ENCODE results near the gene CTCFL. TPM values are rescaled to one million over a fixed set of nuclear protein-coding genes. Genes with fewer than 3 reads are reported as not detected.

Gene CTCFL
- total and polyA plus RNA-seq, 2 of the 13 experiments (the other 11 are each of a cell fraction or from before 2014, with no cell fraction given), result 0.04 TPM; not detected in 1

- ATAC-seq (no peak), FAIRE-seq (no peak), DNase-seq (ENCODE audit: low spot score) (no peak)
- BruUV-seq (replicated peaks), result no TSS peak
- H3K27me3 ChIP-seq (ENCODE audit: control insufficient read depth in 1 of 2, insufficient read depth in 2 of 2, low read length in 2 of 2), result peaks cover 3 to 18% of the 10 kb centered on the region in 2 experiments; a peak in 4 of 5 replicates
- no peaks in the 10 kb centered on the region for H3K9me3 ChIP-seq (ENCODE audit: low read length)
- WGBS (ENCODE audit: low lambda C conversion rate), result 29% methylated on average over 11 of the region's 11 CpGs
- no peak overlapping the region for H3K27ac ChIP-seq (ENCODE audit: extremely low read length, insufficient read depth, low read length)
- no peaks in the 10 kb centered on the region for H3K79me2 ChIP-seq (ENCODE audit: insufficient read depth, low read length)
- no peaks in the 10 kb centered on the region for H4K20me1 ChIP-seq (ENCODE audit: insufficient read depth, low read length)
- in situ Hi-C loops (cut with HindIII; ENCODE audit: extremely low pct_ligation_motif_present, low pct_unique_long_range_greater_than_20kb), result loop anchor here (5.0 kb wide), 1 partner anchor 114 kb away; no protein-coding TSS in a partner anchor
- CTCF ChIA-PET (ENCODE audit: low intra/inter-chr PET ratio, low total read pairs), result interaction anchor here (5.9 kb wide), 1 partner anchor 114 kb away, joined by 127 read pairs; no protein-coding TSS in a partner anchor
- H2AFZ ChIP-seq (ENCODE audit: low read length), result no peak overlapping the region
- intact Hi-C loops (cut with micrococcal nuclease; ENCODE audit: unreplicated experiment), result loop anchor here (1.0 kb wide), 3 partner anchors 61 to 145 kb away; partner anchors contain the start of gene RAE1
- H3K4me1 ChIP-seq (ENCODE audit: insufficient read depth, low read length), result no peaks in the 10 kb centered on the region; the same call in 1 of the 2 replicates
- POLR2A ChIA-PET, result no interaction called here
- H3K4me3 ChIP-seq (replicated peaks in 1 of 3; ENCODE audit: insufficient read depth in 1 of 3, low read depth in 2 of 3, low read length in 3 of 3), result no peak overlapping the region
- no peak overlapping the region for H3K4me2 ChIP-seq (ENCODE audit: low read depth, low read length)
- TF ChIP-seq HCFC1 (IDR thresholded peaks at IDR 0.05; ENCODE audit: low read depth, low read length), result no peak
- TF ChIP-seq, protein P1, sequence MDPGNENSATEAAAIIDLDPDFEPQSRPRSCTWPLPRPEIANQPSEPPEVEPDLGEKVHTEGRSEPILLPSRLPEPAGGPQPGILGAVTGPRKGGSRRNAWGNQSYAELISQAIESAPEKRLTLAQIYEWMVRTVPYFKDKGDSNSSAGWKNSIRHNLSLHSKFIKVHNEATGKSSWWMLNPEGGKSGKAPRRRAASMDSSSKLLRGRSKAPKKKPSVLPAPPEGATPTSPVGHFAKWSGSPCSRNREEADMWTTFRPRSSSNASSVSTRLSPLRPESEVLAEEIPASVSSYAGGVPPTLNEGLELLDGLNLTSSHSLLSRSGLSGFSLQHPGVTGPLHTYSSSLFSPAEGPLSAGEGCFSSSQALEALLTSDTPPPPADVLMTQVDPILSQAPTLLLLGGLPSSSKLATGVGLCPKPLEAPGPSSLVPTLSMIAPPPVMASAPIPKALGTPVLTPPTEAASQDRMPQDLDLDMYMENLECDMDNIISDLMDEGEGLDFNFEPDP (CRISPR knock-in tag; conservative IDR thresholded peaks at IDR 0.05), result 0 out of 2 replicates have a peak, but pooled peaks have one; percentile 41
- no peaks in the 10 kb centered on the region for H3K36me3 ChIP-seq (replicated peaks in 1 of 2; ENCODE audit: control insufficient read depth in 1 of 2, insufficient read depth in 2 of 2, low read length in 2 of 2)
- no peak overlapping the region for H3K9ac ChIP-seq (ENCODE audit: insufficient read depth, low read depth, low read length)
These were observed 29.0 kb downstream of the CTCFL start for GRCh38 chr20:57495978-57496377.

DNA sequence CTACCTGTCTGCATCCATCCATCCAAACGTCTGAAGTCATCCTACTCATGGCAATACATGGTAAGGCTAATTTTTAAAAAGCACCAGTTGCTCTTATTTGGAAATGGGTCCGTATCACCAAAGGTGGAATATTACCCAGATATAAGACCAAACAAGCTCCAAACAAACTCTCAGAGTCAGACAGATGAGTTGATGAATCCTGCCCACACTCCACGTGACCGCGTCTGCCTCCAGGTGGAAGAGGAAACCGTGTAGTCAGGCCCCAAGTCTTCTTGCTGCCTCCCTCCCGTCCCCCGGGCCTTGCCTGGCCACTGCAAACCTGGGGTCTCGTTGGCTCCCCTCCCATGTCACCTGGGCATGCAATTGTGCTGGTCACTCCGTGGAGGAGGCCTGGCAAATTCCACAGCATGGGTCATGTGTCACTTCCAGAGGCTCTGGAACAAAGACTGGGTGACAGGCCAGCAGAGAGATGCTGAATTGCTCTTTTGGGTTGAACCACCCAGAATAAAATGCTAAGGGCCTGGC, 31.8 kb downstream of the CTCFL start:
- ChIA-PET POLR2A (no interaction called here), CTCF (ENCODE audit: low intra/inter-chr PET ratio, low total read pairs) (interaction anchor here (5.9 kb wide), 1 partner anchor 111 kb away, joined by 127 read pairs; no protein-coding TSS in a partner anchor)
- no peak overlapping the region for H2AFZ ChIP-seq (ENCODE audit: low read length)
- no peak overlapping the region for H3K9ac ChIP-seq (ENCODE audit: insufficient read depth, low read depth, low read length)
- in situ Hi-C loops (cut with HindIII; ENCODE audit: extremely low pct_ligation_motif_present, low pct_unique_long_range_greater_than_20kb) (no loop called here), intact Hi-C loops (cut with micrococcal nuclease; ENCODE audit: unreplicated experiment) (no loop called here)
- H3K27ac ChIP-seq (ENCODE audit: extremely low read length, insufficient read depth, low read length), result no peak overlapping the region
- FAIRE-seq, result no peak
- ATAC-seq, result no peak; the same call in 2 of the 3 replicates
- no peaks in the 10 kb centered on the region for H4K20me1 ChIP-seq (ENCODE audit: insufficient read depth, low read length)
- H3K36me3 ChIP-seq (replicated peaks in 1 of 2; ENCODE audit: control insufficient read depth in 1 of 2, insufficient read depth in 2 of 2, low read length in 2 of 2), result no peaks in the 10 kb centered on the region
- H3K4me1 ChIP-seq (ENCODE audit: insufficient read depth, low read length), result no peaks in the 10 kb centered on the region; the same call in 1 of the 2 replicates
- H3K4me3 ChIP-seq (replicated peaks in 1 of 3; ENCODE audit: insufficient read depth in 1 of 3, low read depth in 2 of 3, low read length in 3 of 3), result no peak overlapping the region
- H3K9me3 ChIP-seq (ENCODE audit: low read length), result no peaks in the 10 kb centered on the region
- H3K27me3 ChIP-seq (ENCODE audit: control insufficient read depth in 1 of 2, insufficient read depth in 2 of 2, low read length in 2 of 2), result peaks cover 3 to 6% of the 10 kb centered on the region in 2 experiments; a peak in 2 of 5 replicates
- no TSS peak for BruUV-seq (replicated peaks)
- no peak overlapping the region for H3K4me2 ChIP-seq (ENCODE audit: low read depth, low read length)
- WGBS (ENCODE audit: low lambda C conversion rate), result 25% methylated on average over 10 of the region's 10 CpGs
- no peaks in the 10 kb centered on the region for H3K79me2 ChIP-seq (ENCODE audit: insufficient read depth, low read length)
- no peak for DNase-seq (ENCODE audit: low spot score)
- TF ChIP-seq ZNF713 (CRISPR knock-in tag; IDR thresholded peaks at IDR 0.05), result no peak
- TF ChIP-seq, protein P2, sequence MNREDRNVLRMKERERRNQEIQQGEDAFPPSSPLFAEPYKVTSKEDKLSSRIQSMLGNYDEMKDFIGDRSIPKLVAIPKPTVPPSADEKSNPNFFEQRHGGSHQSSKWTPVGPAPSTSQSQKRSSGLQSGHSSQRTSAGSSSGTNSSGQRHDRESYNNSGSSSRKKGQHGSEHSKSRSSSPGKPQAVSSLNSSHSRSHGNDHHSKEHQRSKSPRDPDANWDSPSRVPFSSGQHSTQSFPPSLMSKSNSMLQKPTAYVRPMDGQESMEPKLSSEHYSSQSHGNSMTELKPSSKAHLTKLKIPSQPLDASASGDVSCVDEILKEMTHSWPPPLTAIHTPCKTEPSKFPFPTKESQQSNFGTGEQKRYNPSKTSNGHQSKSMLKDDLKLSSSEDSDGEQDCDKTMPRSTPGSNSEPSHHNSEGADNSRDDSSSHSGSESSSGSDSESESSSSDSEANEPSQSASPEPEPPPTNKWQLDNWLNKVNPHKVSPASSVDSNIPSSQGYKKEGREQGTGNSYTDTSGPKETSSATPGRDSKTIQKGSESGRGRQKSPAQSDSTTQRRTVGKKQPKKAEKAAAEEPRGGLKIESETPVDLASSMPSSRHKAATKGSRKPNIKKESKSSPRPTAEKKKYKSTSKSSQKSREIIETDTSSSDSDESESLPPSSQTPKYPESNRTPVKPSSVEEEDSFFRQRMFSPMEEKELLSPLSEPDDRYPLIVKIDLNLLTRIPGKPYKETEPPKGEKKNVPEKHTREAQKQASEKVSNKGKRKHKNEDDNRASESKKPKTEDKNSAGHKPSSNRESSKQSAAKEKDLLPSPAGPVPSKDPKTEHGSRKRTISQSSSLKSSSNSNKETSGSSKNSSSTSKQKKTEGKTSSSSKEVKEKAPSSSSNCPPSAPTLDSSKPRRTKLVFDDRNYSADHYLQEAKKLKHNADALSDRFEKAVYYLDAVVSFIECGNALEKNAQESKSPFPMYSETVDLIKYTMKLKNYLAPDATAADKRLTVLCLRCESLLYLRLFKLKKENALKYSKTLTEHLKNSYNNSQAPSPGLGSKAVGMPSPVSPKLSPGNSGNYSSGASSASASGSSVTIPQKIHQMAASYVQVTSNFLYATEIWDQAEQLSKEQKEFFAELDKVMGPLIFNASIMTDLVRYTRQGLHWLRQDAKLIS (CRISPR knock-in tag; IDR thresholded peaks at IDR 0.05), result no peak
- TF ChIP-seq ZFP82 (CRISPR knock-in tag; IDR thresholded peaks at IDR 0.05; ENCODE audit: borderline replicate concordance), result no peak
- TF ChIP-seq U2AF1 (optimal IDR thresholded peaks at IDR 0.05; ENCODE audit: low read depth, low read length), result no peak
- TF ChIP-seq, protein P3, sequence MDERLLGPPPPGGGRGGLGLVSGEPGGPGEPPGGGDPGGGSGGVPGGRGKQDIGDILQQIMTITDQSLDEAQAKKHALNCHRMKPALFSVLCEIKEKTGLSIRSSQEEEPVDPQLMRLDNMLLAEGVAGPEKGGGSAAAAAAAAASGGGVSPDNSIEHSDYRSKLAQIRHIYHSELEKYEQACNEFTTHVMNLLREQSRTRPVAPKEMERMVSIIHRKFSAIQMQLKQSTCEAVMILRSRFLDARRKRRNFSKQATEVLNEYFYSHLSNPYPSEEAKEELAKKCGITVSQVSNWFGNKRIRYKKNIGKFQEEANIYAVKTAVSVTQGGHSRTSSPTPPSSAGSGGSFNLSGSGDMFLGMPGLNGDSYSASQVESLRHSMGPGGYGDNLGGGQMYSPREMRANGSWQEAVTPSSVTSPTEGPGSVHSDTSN (CRISPR knock-in tag; IDR thresholded peaks at IDR 0.05), result no peak
- TF ChIP-seq MEIS2 (CRISPR knock-in tag; IDR thresholded peaks at IDR 0.05), result no peak
- no peak for TF ChIP-seq HNRNPLL (IDR thresholded peaks at IDR 0.05; ENCODE audit: low read depth, low read length, poor library complexity, severe bottlenecking)
- no peak for TF ChIP-seq HOXA3 (CRISPR knock-in tag; IDR thresholded peaks at IDR 0.05)
- TF ChIP-seq RAD51 (IDR thresholded peaks at IDR 0.05; ENCODE audit: borderline replicate concordance), result no peak
- TF ChIP-seq HMG20B (CRISPR knock-in tag; conservative IDR thresholded peaks at IDR 0.05), result no peak
